GM23248 (cell line): Measurements from ENCODE around the gene COL4A4.

Experiments
- EZH2 ChIP-seq: fragments of 200-600 bp; sonication (generic); IDR thresholded peaks from 2 replicates; pipeline ENCODE4 v1.6.1; 2018; ENCODE audit warnings: antibody characterized with exemption, mild to moderate bottlenecking; ENCODE audit not compliant: insufficient read depth, poor library complexity, severe bottlenecking
- EZH2phosphoT487 ChIP-seq: fragments of 200-600 bp; sonication (generic); IDR thresholded peaks from 2 replicates; pipeline ENCODE4 v1.6.1; 2018; ENCODE audit warnings: antibody characterized with exemption, moderate library complexity, mild to moderate bottlenecking, low read depth; ENCODE audit not compliant: insufficient read depth

GRCh38 chr2:227103583-227103982 is 60.4 kb downstream of the COL4A4 start:
- no peak for TF ChIP-seq EZH2
- no peak for TF ChIP-seq EZH2phosphoT487
